Suppressor macrophage (primary cell): ENCODE data around the gene GYPB.
"Not testable (repeated sequence)": the region's sequence is repeated elsewhere in the genome, so short reads cannot be mapped to it uniquely, and the experiment has no call there.

Source experiments
- DNase-seq, 4 experiments: peaks; one replicate each; pipeline ENCODE4 v3.0.0-alpha.2; 2020 to 2022
- total RNA-seq, 17 experiments: gene quantifications; one replicate each; lab custom pipeline; 2026; ENCODE audit warnings: mixed read lengths in 6 of 17, inconsistent platforms in 3 of 17; lab: John Stamatoyannopoulos, UW

The GYPB gene
- 0 to 1.7 (median 0) reads per million in 17 experiments for total RNA-seq

DNA sequence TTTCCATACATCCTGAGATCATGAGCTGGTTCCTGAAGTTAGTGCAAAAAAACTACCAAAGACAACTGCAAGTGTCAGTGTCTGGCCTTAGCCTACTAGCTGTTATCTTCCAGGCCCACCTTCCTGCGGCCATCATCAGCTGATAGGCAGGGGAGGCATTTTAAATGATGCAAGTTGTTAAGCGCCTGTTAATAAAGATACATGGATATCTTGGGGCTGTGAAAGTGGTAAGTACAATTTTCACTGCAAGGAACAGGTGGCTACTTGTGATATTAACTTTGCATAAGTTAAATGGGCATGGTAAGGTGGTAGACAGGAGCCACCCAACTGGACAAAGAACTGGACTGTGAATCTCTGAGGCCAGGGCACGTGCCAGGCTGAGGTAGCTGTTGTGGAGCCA is at the start of gene GYPB:
Gene GYPB (minus strand): TSS at position 104 of the 400 bp plus-strand sequence. CDS start 93 bp downstream, at position 11.
- DNase-seq = not testable (repeated sequence)

DNA sequence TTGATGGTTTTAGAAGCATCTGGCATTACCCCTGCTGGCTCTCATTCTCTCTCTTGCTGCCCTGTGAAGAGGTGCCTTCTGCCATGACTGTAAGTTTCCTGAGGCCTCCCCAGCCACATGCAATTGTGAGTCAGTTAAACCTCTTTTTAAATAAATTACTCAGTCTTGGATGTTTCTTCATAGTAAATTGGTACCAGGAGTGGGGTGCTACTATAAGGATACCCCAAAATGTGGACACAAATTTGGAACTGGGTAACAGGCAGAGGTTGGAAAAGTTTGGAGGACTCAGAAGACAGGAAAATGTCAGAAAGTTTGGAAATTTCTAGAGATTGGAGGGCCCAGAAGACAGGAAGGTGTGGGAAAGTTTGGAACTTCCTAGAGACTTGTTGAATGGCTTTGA is 42.4 kb upstream of the GYPB start:
- DNase-seq = not testable (repeated sequence)

- DNase-seq = peak in 2 of 4 experiments; percentile 7 to 10
Measured at GRCh38 chr4:144060234-144060859, 41.2 kb upstream of the GYPB start.

- DNase-seq = no peak
Measured at GRCh38 chr4:144056800-144057199, 37.6 kb upstream of the GYPB start.

- DNase-seq = not testable (repeated sequence)
Measured at GRCh38 chr4:144055336-144055735, 36.2 kb upstream of the GYPB start.

DNA sequence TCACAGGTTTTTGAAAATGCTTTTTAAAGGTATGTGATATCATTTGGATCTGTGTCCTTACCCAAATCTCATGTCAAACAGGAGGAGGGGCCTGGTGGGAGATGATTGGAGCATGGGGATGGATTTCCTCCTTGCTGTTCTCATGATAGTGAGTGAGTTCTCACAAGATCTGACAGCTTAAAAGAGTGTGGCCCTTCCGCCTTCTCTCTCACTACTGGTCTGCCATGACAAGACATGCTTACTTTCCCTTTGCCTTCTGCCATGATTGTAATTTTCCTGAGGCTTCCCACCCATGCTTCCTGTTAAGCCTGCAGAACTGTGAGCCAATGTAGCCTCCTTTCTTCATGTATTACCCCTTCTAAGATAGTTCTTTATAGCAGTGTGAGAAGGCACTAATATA is 32.3 kb upstream of the GYPB start:
- not testable (repeated sequence) for DNase-seq

DNA sequence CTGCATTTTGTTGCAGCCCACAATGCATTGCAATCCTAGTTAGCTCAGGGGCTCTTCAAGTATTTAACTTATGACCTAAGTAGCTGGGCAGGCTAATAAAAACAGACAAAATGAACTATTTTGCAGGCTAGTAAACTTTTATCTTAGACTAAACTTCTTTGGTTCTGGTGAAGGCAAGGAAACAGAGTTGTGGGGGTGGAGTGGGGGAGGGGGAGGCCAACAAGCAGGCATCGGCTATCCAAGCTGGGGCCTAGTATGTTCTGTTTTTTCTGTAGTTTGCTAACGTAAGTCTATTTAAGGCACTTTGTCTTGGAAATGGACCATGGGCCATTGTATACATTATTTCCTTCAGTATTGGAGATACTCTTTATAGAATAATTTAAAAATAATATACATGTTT is 31.5 kb upstream of the GYPB start:
- not testable (repeated sequence) for DNase-seq

- not testable (repeated sequence) for DNase-seq
Measured at GRCh38 chr4:144049495-144050424, 30.6 kb upstream of the GYPB start.

GRCh38 chr4:144044936-144045335 is 25.8 kb upstream of the GYPB start:
- not testable (repeated sequence) for DNase-seq

DNA sequence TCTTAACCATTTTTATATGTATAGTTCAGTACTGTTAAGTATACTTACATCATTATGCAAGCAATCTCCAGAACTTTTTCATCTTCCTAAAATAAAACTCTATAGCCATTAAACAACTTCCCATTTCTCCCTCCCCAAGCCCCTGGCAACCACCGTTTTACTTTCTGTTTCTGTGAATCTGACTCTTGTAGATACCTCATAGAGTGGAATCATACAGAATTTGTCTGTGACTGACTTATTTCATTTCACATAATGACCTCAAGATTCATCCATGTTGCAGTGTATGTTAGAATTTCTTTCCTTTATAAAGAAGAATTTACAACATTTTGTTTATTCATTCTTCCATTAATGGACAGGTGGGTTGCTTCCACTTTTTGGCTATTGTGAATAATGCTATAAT is 13.4 kb upstream of the GYPB start:
- DNase-seq = peak in 3 of 4 experiments; percentile 2 to 9 (median 6)

DNA sequence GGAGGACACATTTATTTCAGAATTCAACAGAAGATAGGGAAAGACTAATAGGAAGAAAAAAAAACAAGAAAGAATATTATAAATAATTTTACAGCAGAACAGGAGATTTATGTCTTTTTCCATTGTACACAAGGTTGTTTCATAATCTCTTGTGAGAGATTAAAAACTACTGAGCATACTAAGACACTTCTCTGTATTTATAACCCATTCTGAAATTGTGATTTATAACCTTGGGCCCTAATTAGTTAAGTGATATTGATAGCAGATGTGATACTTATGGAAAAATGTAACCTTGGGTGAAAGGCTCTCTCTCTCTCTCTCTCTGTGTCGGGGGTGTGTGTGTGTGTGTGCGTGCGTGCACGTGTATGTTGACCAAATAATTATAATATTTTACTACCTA is 12.7 kb upstream of the GYPB start:
- not testable (repeated sequence) for DNase-seq

GRCh38 chr4:144031369-144031768 is 12.2 kb upstream of the GYPB start:
- DNase-seq = peak; percentile 1 to 13 (median 8)

DNA sequence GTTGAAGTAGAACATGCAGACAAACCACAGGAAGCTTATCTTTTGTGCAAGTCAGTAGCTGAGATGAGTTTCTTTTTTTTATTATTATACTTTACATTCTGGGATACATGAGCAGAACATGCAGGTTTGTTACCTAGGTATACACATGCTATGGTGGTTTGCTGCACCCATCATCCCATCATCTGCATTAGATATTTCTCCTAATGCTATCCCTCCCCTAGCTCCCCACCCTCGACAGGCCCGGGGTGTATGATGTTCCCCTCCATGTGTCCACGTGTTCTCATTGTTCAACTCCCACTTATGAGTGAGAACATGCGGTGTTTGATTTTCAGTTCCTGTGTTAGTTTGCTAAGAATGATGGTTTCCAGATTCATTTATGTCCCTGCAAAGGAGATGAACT is 11.5 kb upstream of the GYPB start:
- not testable (repeated sequence) for DNase-seq

GRCh38 chr4:144026682-144027081 is 7.5 kb upstream of the GYPB start:
- not testable (repeated sequence) for DNase-seq

- not testable (repeated sequence) for DNase-seq
Measured at GRCh38 chr4:144024399-144025053, 5.3 kb upstream of the GYPB start.

- not testable (repeated sequence) for DNase-seq
Measured at GRCh38 chr4:144022772-144023400, 3.7 kb upstream of the GYPB start.

- DNase-seq = peak; percentile 1 to 36 (median 32)
Measured at GRCh38 chr4:144021336-144021990, 2.3 kb upstream of the GYPB start.

- DNase-seq = not testable (repeated sequence)
Measured at GRCh38 chr4:144018223-144019000, 768 bp downstream of the GYPB start.

DNA sequence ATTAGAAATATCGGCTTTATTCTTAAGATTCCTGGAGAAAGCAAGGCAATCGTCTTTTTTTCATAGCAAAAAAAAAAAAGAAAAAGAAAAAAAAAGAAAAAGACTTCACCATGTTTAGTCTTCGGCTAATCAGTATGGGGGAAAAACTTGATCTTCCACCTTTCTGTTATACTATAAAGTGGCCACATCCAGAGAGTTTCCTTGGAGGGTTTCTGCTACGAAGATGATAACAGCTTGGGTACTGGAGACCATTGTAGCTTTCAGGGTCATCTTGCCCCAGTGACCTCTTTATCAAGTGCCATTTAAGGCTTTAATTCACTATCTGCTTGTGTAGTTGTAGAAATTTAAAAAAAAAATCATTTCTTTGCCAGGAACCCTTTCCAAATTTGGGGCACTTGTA is 1.9 kb downstream of the GYPB start:
- DNase-seq = not testable (repeated sequence)

- not testable (repeated sequence) for DNase-seq
Measured at GRCh38 chr4:144016057-144016605, 3.0 kb downstream of the GYPB start.

- DNase-seq = no peak
Measured at GRCh38 chr4:144014808-144015207, 4.4 kb downstream of the GYPB start.
